HG03439 (cell line): ENCODE results near the gene HPSE.

Experiments
- ATAC-seq: cut with Tn5 transposase; IDR thresholded peaks from one replicate; pipeline ENCODE4 v1.9.1; 2021; ENCODE audit warnings: mild to moderate bottlenecking, moderate library complexity; ENCODE audit not compliant: unreplicated experiment

The HPSE gene

DNA sequence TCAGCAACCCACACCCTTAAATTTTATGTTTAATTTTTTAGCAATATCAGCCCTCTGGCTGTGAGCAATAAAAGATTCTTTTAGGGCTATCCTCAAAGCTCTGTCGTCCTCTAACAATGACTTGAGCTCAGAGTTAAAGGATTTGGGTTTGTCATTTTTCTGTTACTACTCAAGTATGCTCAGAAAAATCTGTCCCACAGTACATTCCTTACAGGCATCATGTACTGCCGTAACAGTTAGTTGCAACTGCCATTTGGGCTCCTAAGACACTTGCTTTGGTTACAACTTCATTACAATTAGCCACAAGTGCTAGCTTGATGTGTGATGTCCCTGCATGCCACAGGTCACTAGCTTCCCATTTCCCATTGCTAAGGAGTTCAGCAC lies 83.2 kb downstream of the HPSE start:
- ATAC-seq: no peak

- no peak for ATAC-seq
Measured at GRCh38 chr4:83250687-83251446, 83.8 kb downstream of the HPSE start.

GRCh38 chr4:83248486-83248885 lies 86.2 kb downstream of the HPSE start:
- no peak for ATAC-seq

GRCh38 chr4:83247415-83248357 lies 87.0 kb downstream of the HPSE start:
- ATAC-seq: no peak
